ENCODE results near the gene MORN1.

DNA sequence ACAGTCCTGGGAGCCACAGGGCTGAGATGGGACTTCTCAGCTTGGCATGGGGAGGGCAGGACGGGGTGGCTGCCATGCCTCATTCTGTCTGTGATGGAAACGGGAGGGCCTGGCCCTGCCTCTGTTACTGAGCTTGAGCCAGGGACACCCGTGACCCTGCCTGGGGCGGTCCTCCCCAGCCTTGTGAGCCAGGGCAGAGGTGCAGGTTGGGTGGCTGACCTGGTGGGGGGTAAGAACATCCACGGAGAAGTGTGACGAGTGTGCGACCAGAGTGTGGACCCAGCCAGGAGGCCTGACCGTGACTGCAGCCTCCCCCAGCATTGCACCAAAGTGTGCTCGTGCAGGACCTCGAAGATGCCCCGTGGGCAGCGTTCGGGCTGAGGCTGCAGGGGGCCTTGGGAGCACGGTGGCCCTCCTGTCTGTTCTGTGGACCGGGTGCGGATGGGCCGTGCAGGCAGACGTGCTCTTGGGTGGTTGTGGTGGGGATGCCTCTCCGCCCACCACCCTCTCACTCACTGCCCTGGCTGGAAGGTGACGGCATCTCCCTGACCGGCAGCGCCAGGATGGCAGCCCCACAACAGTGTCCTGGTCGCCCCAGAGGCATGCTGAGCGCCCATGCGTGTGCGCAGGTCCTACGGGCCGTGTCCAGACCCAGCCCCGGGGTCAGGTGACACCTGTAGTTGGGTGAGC lies 117.8 kb downstream of the MORN1 start:
- no peak for TF ChIP-seq CSDC2 (CRISPR knock-in tag; IDR thresholded peaks at IDR 0.05)
- TF ChIP-seq OSR1 (CRISPR knock-in tag; IDR thresholded peaks at IDR 0.05), result no peak
- TF ChIP-seq ZNF70 (CRISPR knock-in tag; IDR thresholded peaks at IDR 0.05), result no peak
- TF ChIP-seq ZFP3 (CRISPR knock-in tag; IDR thresholded peaks at IDR 0.05), result no peak
- TF ChIP-seq TCF4 (CRISPR knock-in tag; IDR thresholded peaks at IDR 0.05; ENCODE audit: borderline replicate concordance), result no peak
- TF ChIP-seq, protein P1, sequence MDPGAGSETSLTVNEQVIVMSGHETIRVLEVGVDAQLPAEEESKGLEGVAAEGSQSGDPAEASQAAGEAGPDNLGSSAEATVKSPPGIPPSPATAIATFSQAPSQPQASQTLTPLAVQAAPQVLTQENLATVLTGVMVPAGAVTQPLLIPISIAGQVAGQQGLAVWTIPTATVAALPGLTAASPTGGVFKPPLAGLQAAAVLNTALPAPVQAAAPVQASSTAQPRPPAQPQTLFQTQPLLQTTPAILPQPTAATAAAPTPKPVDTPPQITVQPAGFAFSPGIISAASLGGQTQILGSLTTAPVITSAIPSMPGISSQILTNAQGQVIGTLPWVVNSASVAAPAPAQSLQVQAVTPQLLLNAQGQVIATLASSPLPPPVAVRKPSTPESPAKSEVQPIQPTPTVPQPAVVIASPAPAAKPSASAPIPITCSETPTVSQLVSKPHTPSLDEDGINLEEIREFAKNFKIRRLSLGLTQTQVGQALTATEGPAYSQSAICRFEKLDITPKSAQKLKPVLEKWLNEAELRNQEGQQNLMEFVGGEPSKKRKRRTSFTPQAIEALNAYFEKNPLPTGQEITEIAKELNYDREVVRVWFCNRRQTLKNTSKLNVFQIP (CRISPR knock-in tag; IDR thresholded peaks at IDR 0.05; ENCODE audit: borderline replicate concordance, low read depth), result no peak
- no peak for TF ChIP-seq RARB (CRISPR knock-in tag; IDR thresholded peaks at IDR 0.05)
